SU-DHL-6 (cell line): ENCODE results near the gene DES.

ENCODE experiments used
- H2AFZ ChIP-seq: fragments of 200-600 bp; sonication (generic); 2 replicates; pipeline ENCODE4 v1.6.1; 2014; ENCODE audit warnings: low read depth, mild to moderate bottlenecking, moderate library complexity, mixed read lengths, antibody characterized with exemption, low read length; ENCODE audit not compliant: severe bottlenecking
- H3F3A ChIP-seq: fragments of 200-600 bp; shearing (Covaris generic); 2 replicates; pipeline ENCODE4 v1.6.0; 2016; ENCODE audit warnings: antibody characterized with exemption, mild to moderate bottlenecking; ENCODE audit not compliant: insufficient read depth
- H3K27ac ChIP-seq: fragments of 200-600 bp; sonication (generic); 2 replicates; pipeline ENCODE4 v1.5.1; 2016; ENCODE audit warnings: low read depth, mild to moderate bottlenecking, low read length, moderate library complexity, mixed read lengths
- H3K27me3 ChIP-seq: fragments of 200-600 bp; sonication (generic), shearing (Covaris generic); 2 replicates; pipeline ENCODE4 v1.6.0; 2014; ENCODE audit warnings: mild to moderate bottlenecking, low read length
- H3K36me3 ChIP-seq: fragments of 200-600 bp; sonication (generic); 2 replicates; pipeline ENCODE4 v1.6.1; 2014; ENCODE audit warnings: mild to moderate bottlenecking, low read length, mixed read lengths
- H3K4me2 ChIP-seq: fragments of 300-600, 200-600 bp; shearing (Covaris generic), sonication (generic); 2 replicates; pipeline ENCODE4 v1.6.0; 2014; ENCODE audit warnings: low read length, low read depth, mild to moderate bottlenecking; ENCODE audit not compliant: poor library complexity, severe bottlenecking
- H3K4me3 ChIP-seq: fragments of 200-600 bp; sonication (generic); 2 replicates; pipeline ENCODE4 v1.5.1; 2014; ENCODE audit warnings: antibody characterized with exemption, low read length, mild to moderate bottlenecking, mixed read lengths; ENCODE audit not compliant: insufficient read depth, poor library complexity, severe bottlenecking
- H3K79me2 ChIP-seq: fragments of 200-600 bp; sonication (generic); 2 replicates; pipeline ENCODE4 v1.6.1; 2014; ENCODE audit warnings: mild to moderate bottlenecking, low read length, moderate library complexity; ENCODE audit not compliant: insufficient read depth
- H3K9ac ChIP-seq: fragments of 200-600 bp; sonication (generic); 2 replicates; pipeline ENCODE4 v1.7.0; 2014; ENCODE audit warnings: mild to moderate bottlenecking, low read length
- H3K9me2 ChIP-seq: fragments of 200-600 bp; sonication (generic); replicated peaks from 2 replicates; pipeline ENCODE4 v1.6.1; 2014; ENCODE audit warnings: low read length; ENCODE audit not compliant: insufficient read depth
- H3K9me3 ChIP-seq: fragments of 200-600 bp; sonication (generic); 2 replicates; pipeline ENCODE4 v1.6.1; 2014; ENCODE audit warnings: low read length, mixed read lengths; ENCODE audit not compliant: insufficient read depth
- H4K20me1 ChIP-seq: fragments of 200-600 bp; sonication (generic); 2 replicates; pipeline ENCODE4 v1.6.1; 2014; ENCODE audit warnings: low read depth, mild to moderate bottlenecking, antibody characterized with exemption, low read length, moderate library complexity, mixed read lengths
- EZH2phosphoT487 ChIP-seq: fragments of 200-600 bp; sonication (generic), shearing (Covaris generic); conservative IDR thresholded peaks from 2 replicates; pipeline ENCODE4 v1.6.1; 2018; ENCODE audit warnings: mild to moderate bottlenecking, antibody characterized with exemption, low read length, moderate library complexity, mixed read lengths
- TF ChIP-seq, protein P1 (sequence below): fragments of 200-600 bp; sonication (generic); IDR thresholded peaks from one replicate; pipeline ENCODE4 v1.5.1; 2017; ENCODE audit warnings: antibody characterized with exemption, mild to moderate bottlenecking, low read length, moderate library complexity; ENCODE audit not compliant: insufficient read depth, poor library complexity, severe bottlenecking

DES gene

GRCh38 chr2:219419331-219420197, 1.4 kb downstream of the DES start:
- TF ChIP-seq, protein P1, sequence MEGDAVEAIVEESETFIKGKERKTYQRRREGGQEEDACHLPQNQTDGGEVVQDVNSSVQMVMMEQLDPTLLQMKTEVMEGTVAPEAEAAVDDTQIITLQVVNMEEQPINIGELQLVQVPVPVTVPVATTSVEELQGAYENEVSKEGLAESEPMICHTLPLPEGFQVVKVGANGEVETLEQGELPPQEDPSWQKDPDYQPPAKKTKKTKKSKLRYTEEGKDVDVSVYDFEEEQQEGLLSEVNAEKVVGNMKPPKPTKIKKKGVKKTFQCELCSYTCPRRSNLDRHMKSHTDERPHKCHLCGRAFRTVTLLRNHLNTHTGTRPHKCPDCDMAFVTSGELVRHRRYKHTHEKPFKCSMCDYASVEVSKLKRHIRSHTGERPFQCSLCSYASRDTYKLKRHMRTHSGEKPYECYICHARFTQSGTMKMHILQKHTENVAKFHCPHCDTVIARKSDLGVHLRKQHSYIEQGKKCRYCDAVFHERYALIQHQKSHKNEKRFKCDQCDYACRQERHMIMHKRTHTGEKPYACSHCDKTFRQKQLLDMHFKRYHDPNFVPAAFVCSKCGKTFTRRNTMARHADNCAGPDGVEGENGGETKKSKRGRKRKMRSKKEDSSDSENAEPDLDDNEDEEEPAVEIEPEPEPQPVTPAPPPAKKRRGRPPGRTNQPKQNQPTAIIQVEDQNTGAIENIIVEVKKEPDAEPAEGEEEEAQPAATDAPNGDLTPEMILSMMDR: no peak
- TF ChIP-seq EZH2phosphoT487: no peak
- Histone ChIP-seq H4K20me1 (no peaks in the 10 kb centered on the region), H3K36me3 (no peaks in the 10 kb centered on the region), H3K9ac (no peak overlapping the region), H3K9me3 (no peaks in the 10 kb centered on the region), H3K9me2 (no peaks in the 10 kb centered on the region), H3K4me3 (no peak overlapping the region), H3K4me2 (no peak overlapping the region), H3K27ac (no peak overlapping the region), H2AFZ (no peak overlapping the region), H3F3A (no peaks in the 10 kb centered on the region), H3K27me3 (no peaks in the 10 kb centered on the region), H3K79me2 (no peaks in the 10 kb centered on the region)

GRCh38 chr2:219420687-219421086, 2.5 kb downstream of the DES start:
- no peak overlapping the region for H3K4me3 ChIP-seq
- H2AFZ ChIP-seq: no peak overlapping the region
- H4K20me1 ChIP-seq: no peaks in the 10 kb centered on the region
- no peak overlapping the region for H3K4me2 ChIP-seq
- H3F3A ChIP-seq: no peaks in the 10 kb centered on the region
- H3K9ac ChIP-seq: no peak overlapping the region
- no peaks in the 10 kb centered on the region for H3K36me3 ChIP-seq
- no peaks in the 10 kb centered on the region for H3K9me2 ChIP-seq
- TF ChIP-seq EZH2phosphoT487: no peak
- TF ChIP-seq, protein P1: no peak
- no peaks in the 10 kb centered on the region for H3K9me3 ChIP-seq
- H3K79me2 ChIP-seq: no peaks in the 10 kb centered on the region
- H3K27me3 ChIP-seq: no peaks in the 10 kb centered on the region
- no peak overlapping the region for H3K27ac ChIP-seq

DNA sequence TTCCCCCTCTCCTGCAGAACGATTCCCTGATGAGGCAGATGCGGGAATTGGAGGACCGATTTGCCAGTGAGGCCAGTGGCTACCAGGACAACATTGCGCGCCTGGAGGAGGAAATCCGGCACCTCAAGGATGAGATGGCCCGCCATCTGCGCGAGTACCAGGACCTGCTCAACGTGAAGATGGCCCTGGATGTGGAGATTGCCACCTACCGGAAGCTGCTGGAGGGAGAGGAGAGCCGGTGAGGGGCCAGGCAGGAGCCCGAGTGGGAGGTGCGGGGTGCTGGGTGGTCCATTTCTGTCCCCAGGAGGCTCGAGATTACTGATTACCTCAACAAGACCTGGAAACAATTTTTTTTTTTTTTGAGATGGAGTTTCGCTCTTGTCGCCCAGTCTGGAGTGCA, 3.1 kb downstream of the DES start:
- Histone ChIP-seq H3F3A (no peaks in the 10 kb centered on the region), H2AFZ (no peak overlapping the region), H3K36me3 (no peaks in the 10 kb centered on the region), H3K79me2 (no peaks in the 10 kb centered on the region), H3K4me2 (no peak overlapping the region), H3K9me2 (no peaks in the 10 kb centered on the region), H3K4me3 (no peak overlapping the region), H3K9me3 (no peaks in the 10 kb centered on the region), H3K9ac (no peak overlapping the region), H3K27ac (no peak overlapping the region), H4K20me1 (no peaks in the 10 kb centered on the region), H3K27me3 (no peaks in the 10 kb centered on the region)
- TF ChIP-seq, protein P1: no peak
- TF ChIP-seq EZH2phosphoT487: no peak
